Activated CD4-positive, CD25-positive, alpha-beta regulatory T cell treated with anti-CD3 and anti-CD28 coated beads, Interleukin-2, amount 50 U/mL, for 16 hours (primary cell): ENCODE data around the gene RELB.

ENCODE experiments used
- DNase-seq: peaks from one replicate; pipeline ENCODE4 v3.0.0-alpha.2; 2020; ENCODE audit warnings: low read depth, low spot score

RELB gene

DNA sequence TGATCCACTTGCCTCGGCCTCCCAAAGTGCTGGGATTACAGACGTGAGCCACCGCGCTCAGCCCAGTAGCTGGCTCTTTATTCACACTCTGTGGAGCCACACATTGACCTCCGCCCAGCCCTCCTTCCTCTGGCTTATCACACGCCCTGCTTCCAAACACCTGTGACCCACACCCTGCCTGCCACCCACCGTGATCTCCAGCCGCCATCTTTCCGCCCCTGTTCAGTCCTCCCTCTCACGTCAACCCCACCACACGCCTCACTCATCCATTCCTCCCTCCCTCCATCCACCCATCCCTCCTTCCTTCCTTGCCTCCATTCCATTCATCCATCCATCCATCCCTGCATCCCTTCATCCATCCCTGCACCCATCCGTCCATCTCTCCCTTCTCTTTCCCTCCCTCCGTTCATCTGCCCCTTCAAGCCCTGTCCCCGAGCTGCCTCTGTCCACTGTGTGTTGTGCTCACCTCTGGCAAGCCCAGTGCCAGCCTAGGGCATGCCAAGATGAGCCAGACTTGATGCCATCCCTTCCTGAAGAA lies 57.4 kb downstream of the RELB start:
- DNase-seq = no peak

GRCh38 chr19:45059258-45059965 lies 58.1 kb downstream of the RELB start:
- peak; percentile 68 for DNase-seq

- DNase-seq = no peak
These were observed 60.7 kb downstream of the RELB start for GRCh38 chr19:45061965-45062364.

- no peak for DNase-seq
These were observed 62.9 kb downstream of the RELB start for GRCh38 chr19:45063851-45064801.

GRCh38 chr19:45066921-45067661 lies 65.8 kb downstream of the RELB start:
- DNase-seq = no peak

GRCh38 chr19:45068041-45068440 lies 66.8 kb downstream of the RELB start:
- no peak for DNase-seq

GRCh38 chr19:45069056-45069455 lies 67.8 kb downstream of the RELB start:
- no peak for DNase-seq

GRCh38 chr19:45070214-45070613 lies 69.0 kb downstream of the RELB start:
- DNase-seq = no peak

DNA sequence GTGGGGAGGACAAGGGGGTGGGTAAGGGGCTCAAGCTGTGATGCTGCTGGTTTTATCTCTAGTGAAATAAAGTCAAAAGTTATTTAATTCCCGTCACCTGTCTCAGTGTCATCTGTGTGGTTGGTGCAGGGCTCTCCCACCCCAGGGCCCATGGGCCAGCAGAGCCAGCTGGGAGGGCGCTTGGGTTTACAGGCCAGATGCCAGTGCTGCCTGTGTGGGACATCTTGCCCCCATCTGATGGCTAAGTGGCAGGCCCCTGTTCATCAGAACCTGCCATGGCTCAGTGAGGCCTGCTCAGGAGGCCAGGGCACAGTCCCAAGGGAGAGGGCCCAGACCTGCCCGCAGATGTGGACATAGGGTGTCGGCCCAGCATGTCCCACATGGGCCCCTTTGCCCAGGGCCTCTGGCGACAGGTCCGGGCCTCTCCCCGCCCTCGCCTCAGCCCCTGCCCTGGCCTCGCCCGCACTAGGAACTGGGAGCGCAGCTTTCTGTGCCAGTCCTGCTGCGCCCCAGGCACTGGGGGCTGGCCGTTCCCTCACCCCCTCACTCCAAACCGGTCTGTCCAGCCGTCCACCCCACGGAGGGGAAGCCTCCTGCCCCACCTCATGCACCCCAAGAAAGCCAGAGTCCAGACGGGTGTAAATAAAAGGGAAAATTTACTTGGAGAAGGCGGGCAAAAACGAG lies 69.7 kb downstream of the RELB start:
- no peak for DNase-seq

DNA sequence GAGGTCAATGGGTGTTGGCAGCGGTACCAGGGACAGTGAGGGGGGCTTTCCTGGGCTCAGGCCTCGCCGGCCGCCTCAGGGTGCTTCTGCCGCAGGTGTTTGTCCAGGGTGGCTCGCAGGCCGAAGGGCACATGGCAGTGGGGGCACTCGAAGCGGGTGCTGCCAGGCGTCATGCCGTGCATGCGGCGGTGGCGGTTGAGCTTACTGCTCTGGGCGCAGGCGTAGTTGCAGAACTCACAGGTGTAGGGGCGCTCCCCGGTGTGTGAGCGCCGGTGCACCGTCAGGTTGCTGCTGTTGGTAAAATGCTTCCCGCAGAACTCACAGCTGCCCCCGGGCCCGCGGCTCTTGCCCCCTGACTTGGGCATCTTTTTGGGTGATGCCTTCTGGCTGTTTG lies 70.3 kb downstream of the RELB start:
- no peak for DNase-seq

GRCh38 chr19:45071969-45072790 lies 70.9 kb downstream of the RELB start:
- DNase-seq = no peak

DNA sequence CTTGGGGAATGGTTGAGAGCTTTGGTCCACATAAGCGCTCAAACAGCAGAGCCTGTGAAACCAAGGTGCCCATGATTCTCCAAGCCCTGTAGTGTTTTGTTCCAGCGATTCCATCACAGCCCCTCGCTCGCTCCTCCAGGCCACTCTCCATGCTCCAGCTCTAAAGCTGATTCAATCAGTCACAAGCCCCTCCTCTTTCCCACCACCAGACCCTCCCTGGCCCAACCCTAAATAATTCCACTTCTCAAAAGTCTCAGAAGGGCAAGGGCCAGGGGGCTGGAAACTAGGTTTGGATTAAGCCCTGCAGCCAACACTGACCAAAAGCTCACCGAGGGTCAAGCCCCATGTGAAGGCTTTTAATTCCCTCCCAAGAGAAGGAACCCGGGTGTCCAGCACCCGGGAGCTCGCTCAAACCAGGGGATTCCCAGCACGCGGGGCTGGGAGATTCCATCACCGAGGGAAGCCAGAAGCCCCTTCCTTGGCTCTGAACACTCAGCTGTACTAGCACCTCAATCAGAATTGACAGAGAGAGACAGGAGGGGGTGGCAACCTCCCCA lies 73.6 kb downstream of the RELB start:
- DNase-seq = no peak

DNA sequence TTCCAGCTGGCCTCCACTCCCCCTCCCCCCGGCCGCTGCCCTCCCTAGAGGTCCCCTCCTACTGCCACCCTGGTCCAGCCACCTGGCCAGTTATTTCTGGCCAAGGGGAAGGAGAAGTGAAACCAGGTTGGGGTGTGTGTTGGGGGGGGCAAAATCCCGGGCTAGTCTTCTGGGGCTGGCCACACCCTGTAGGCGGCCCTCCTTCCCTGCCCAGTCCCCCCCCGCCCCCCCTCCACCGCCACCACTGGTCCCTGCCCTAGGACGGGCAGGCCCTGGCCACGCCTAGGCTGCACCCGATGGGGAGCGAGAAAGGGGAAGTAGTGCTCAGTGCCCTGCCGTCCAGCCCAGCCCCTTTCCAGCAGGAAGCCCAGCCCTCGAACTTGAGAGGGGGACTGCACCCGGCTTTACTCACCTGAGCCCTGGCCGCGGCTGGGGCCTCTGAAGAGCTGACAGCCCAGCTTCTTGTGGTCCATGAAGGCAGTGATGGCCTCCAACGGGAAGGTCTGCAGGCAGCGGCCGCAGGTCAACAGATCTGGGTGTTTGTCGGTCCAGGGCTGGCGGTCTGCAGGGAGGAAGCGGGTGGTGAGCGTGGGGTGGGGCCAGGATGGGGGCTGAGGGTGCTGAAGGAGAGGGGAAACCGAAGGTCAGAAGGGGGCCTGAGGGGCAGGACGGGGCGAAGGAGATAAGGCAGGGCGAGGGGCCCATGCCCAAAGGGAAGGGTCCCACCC lies 74.2 kb downstream of the RELB start:
- no peak for DNase-seq

DNA sequence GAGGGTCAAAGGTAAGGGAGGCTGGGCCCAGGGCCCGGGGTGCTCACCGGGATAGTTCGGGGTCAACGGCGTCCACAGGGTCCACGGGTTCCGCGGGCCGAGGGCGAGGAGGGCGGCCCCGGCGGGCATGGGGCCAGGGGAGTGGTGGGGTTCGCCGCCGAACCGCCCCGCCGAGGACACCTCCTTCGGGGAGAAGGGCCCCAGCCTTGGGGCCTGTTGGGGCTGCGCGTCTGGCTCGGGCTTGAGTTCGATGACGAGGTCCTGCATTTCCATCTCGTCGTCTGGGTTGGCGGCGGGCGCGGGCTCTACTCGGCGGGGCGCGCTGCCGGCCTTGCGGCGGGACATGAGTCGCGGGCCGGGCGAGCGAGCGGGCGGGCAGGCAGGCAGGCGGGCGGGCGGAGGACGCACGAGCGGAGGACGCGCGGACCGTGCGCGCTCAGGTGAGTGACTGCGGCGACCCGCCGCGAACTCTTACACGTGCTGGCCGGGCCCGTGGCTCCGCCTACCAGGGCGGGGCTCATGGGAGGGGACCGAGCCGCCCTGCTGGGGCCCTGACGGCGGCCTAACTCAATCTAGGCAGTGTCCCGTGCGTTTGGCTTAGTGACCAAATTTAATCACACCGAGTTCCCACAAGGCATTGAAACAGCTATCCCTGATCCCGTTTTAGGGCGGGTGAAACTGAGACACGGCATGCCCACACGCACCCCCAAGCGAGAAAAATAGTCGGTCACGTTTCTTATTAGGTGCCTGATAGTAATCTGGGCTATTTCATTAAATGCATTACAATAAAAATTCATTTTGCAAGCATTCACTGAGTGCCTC lies 75.0 kb downstream of the RELB start, which contains the start of gene ZNF296:
ZNF296 (minus strand) TSS at position 450 of the 822 bp plus-strand sequence; CDS start at position 345, 105 bp downstream.
- DNase-seq = peak; percentile 54

DNA sequence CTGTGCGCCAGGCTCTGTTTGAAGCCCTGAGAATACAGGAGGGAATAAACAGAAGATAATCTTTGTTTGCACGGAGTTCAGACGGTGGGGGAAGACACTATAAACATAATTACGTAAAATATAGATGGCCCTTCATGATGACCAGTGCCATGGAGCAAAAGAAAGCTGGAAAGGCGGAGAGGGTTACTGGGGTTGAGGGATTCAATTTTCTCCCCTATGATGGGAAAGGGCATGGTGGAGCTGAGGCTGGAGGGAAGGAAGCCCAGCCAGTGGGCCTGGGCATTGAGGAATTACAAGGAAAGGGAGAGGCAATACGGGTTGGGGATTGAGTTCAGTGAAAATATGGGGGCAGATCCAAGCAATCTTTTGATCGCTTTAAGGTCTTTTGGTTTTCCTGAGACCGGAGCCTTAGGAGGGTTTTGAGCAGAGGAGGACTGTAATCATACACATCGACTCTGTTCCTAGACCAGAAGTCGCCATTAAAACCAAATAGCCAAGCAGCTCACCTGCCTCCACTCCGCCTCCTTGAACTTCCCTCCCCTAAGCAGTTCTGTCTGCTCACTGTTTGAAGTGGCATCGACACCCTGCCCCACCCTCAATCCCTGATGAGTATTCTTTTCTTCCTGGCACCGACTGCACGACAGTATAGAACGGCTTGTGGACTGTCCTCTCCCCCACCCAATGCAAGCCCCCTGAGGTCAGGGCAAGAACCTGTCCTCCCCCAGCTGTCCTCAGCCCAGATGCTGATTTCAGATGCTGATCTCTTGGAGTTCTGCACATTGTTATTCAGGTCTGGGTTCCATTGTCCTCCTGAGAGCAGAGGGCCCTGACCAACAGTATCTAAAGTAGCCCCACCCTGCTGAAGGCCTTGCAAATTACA lies 75.8 kb downstream of the RELB start:
- no peak for DNase-seq

DNA sequence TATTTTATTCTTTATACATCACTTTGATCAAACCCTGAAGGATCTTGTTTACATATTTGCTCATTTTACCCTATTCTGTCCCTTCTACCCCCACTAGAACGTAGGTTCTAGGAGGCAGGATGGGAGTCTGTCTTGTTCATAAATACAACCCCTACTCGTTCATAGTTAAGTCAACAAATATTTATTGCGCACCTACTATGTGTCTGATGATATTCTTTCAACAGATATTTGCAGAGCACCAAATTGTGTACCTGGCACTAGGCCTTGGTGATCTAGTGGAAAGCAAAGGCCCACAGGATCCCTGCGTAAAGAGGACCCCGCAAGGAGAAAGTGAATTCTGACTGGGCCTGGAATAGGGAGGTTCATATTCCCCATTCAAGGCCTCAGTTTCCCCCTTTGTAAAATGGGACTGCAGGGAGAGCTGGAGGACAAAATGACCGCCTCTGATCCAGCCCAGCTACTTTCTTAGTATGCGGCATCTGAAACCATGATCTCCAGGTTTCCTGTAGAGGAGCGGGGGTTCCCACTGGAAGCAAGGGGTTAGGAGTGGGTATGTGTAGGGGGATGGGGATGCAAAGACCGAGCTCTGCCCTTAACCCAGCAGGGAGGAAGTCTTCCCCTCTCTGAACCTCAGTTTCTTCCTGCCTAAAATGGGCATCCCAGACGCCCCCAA lies 77.3 kb downstream of the RELB start:
- no peak for DNase-seq
